D341Med (cell line): ENCODE results near the gene DMWD.
"Not testable (repeated sequence)": the region's sequence is repeated elsewhere in the genome, so short reads cannot be mapped to it uniquely, and the experiment has no call there.

Source experiments
- DNase-seq: peaks from one replicate; pipeline ENCODE4 v3.0.0; 2012; ENCODE audit warnings: low spot score

The DMWD gene

DNA sequence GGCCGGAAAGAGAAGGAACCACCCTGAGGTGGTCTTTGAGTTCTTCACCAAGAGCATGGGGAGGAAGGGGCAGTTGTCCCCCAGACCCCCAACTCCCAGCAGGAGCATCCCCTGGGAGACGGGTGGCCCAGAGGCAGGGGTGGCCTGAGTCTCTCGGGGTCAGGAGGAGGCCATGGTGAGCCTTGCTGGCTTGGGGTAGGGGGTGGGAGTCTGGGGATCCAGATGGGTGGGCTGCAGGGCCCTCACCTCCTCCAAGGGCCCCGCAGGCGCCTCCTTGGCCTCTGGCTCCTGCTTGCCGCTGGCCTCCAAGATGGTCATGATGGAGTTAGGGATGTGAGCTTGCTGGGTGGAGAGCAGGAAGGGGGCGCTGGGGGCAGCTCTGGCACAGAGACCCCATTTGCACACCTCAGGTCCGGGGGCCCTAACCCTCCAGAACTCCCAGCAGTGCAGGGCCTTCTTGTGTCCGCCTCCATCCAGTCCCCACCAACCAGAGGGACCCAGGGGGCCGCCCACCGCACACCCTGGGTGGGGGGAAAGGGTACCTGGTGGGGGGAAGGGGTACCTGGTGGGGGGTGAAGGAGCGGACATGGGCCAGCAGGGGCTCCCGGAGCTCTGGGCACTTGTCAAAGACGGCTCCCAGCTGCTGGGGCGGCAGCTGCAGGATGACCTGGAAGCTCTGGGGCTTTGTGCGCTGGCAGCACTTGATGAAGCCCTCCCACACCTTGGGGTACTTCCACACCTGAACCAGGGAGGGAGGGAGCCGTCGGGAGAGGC is 23.8 kb upstream of the DMWD start:
- DNase-seq: no peak

DNA sequence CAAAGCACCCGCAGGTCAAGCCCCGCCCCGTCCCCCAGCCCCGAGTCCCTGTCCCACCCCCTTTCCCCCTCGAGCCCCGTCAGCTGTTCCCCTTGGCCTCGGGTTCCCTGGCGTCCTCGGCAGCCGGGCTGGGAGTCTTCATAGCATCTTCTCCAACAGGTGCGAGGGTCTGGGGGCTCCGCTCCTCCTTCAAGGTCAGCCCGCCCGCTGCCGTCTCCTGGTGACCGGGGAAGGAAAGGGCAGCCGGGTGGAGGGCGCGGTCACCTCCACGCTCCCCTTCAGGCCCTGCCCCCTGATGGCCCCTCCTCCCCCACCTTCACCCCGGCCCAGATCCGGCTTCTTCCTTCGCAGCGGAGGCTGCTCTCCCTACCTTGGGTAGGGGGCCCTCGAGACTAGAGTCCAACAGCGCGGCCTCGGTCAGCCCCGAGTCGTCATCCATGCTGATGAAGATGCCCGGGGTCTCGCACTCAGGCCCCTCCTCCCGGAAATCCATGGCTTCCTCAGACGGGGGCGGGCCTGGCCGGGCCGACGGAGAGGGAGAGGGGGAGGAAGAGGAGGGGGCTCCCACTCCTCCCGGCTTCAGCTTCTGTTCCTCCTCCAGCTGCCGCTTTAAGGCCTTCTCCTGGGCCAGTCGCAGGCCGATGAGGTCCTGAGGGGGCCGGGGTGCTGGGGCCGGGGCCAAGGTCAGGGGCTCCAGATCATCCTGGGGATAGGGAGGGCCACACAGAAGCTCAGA is 23.0 kb upstream of the DMWD start:
- no peak for DNase-seq

DNA sequence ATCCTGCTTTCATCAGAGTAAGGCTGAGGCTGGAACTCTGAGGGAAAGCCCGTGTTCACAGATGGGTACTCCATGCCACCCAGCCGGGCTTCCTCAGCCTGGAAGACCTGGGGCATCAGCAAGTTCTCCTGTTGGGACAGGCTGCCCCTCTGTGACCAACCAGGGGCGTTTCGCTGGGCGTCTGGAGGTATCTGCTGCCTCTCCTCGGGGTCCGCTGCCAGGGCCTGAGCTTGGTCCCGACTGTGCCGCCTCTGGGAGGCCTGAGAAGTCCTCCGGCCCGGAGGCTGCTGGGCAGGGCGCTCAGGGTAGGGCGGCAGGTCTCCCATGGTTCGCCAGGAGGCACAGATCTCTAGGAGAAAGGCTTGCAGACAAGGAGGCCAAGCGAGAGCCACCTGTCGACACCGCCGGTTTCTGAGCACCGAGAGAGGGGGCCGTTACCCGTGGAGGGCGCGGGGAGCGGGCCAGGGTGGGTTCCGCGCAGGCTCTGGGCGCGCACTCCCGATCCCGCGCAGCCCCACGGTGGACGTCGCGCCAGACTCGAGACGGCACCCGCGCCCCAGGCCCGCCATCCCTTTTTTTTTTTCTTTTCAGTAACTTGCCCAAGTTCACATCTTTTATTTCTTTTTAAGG is 22.3 kb upstream of the DMWD start, which contains the start of gene RSPH6A:
Gene RSPH6A, minus strand, starts transcription at position 458 of the 630 bp plus-strand sequence. Its CDS starts 132 bp downstream, at position 326.
- no peak for DNase-seq

DNA sequence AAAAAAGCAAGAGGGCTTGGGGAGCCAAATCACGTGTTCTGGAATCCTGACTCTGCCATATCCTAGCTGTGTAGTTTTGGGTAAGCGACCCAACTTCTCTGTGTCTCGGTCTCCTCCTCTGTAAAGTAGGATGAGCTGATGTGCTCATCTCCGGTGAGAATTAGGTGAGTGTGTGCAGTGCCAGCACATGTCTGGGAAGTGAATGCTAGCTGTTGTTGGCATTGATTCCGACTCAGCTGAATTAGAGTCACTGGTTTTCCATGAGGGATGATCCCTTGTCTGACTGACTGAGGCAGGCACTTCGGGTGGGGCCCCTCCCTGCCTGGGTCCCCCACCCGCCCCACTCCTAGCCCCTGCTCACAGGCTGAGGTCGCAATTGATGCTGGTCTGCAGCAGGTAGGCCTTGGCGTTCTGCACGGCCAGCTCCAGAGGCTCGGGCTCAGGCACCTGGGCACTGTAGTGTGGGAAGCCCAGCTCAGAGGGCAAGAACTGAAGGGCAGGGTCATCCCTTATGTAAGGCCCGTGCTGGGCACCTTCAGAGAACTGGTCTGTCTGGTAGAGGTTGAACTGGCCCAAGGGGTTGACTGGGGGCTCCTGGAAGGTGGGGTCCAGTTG is 21.6 kb upstream of the DMWD start:
- no peak for DNase-seq

DNA sequence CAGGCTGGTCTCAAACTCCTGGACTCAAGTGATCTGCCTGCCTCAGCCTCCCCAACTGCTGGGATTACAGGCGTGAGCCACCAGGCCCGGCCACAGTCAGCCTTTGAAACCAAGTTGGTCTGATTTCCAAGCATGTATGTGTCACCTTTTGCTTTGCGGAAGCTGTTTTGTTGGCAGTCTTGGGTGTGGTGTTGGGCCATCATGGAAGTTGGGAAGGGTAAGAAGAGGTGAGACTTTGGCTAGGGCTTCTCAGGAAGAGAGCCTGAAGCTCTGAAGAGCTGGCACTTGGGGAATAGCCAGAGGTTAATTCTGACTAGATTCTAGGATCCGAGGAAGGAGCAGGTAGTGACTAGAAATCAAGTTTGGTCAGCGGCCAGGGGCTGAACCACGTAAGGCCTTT is 19.7 kb upstream of the DMWD start:
- no peak for DNase-seq

DNA sequence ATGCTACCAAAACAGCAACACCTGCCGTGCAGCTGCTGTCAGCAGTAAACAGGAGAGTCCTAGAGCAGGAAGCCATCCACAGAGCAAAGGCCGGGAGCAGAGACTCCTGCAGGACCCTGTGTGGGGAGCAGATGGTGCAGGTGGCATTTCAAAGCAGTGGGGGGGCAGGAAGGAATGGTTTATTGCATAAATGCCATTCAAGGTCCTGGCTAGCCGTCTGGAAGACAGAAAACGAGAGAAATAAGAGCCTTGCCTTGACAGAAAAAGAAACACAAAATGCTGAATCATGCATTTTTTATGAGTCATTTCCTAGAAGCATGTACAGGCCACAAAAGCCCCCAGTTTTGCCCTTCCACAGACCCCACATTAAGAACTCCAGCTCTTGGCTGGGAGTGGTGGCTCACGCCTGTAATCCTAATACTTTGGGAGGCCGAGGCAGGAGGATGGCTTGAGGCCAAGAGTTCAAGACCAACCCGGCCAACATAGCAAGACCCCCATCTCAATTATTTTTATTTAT is 17.1 kb upstream of the DMWD start:
- no peak for DNase-seq

DNA sequence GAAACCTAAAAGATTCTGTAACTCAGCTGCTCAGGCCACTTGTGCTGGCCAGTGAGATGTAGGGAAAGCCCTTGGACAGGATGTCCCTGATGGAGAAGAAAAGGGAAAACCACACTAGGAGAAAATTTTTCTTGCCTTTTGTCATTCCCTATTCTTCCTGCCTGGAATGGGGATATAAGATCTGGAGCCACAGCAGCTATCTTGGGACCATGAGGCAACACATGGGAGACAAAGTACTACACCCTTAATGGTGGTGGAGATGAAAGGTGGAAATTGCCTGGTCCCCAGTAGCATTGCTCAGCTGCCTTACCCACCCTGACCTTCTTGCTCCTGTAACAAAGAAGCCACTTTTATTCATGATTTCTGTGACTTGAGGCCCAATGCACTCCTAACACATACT is 13.1 kb upstream of the DMWD start:
- DNase-seq: no peak

DNA sequence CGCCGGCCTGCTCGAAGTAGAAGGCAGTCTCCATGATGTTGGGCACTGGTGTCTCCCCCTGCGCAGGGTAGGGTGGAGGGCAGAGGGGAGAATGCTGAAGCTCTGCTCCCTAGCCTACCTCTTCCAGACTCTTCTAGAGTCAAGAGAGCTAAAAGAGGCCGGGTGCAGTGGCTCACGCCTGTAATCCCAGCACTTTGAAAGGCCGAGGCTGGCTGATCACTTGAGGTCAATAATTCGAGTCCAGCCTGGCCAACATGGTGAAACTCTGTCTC is 12.2 kb upstream of the DMWD start:
- no peak for DNase-seq

DNA sequence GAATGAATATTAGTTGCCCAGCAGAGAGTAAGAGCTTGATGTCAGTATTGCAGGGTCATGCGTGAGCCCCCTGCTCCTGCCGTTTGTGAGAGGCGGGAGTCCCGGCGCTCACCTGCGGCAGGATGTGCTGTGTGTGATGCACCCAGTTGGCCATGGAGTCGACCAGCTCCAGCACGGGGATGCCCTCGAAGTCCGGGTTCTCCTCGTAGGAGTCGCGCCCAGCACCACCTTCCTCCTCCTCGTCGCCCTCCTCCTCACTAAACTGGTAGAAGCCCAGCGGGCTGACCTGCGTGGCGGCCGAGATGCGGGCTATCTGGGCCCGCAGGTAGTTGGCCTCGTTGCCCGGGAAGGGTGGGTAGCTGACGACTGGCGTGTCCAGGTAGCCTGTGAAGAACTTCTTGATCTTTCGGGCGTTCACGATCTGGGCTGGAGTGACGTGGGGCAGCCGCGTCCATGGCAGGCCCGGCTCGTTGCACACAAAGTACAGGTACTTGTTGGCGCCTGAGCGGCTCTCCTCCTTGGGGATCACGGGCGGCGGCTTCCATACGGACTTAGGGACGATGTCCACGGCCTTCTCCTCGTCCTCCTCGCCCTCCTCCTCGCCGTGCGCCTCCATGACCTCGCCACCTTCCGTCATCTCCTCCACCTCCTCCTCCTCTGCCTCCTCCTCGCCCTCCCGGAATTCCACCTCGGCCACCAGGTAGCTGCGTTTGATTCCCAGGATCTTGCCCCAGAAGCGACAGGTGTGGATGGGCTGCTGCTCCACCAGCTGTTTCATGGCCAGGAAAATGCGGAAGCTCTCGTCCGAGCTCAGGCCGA is 11.7 kb upstream of the DMWD start:
- DNase-seq: no peak

DNA sequence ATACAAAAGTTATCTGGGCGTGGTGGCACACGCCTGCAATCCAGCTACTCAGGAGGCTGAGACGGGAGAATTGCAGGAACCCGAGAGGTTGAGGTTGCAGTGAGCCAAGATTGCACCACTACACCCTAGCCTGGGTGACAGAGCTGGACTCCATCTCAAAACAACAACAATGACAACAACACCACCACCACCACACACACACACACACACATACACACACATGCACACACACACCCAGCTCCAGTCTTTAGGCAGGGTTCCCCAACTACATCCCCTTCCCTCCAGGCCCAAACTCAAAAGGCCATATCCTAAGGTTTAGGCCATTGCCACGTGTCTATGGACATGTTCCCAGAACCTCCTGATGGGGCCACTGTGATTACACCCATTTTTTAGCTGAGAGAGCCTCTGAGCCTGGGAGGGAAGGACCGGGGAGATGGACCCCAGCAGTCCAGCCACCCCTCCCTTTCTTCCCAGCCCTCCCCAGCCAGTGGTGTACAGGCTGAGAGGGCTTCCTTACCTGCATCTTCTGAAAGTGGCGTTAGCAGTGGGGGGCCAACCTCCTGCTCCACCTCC is 9.0 kb upstream of the DMWD start:
- DNase-seq: no peak

DNA sequence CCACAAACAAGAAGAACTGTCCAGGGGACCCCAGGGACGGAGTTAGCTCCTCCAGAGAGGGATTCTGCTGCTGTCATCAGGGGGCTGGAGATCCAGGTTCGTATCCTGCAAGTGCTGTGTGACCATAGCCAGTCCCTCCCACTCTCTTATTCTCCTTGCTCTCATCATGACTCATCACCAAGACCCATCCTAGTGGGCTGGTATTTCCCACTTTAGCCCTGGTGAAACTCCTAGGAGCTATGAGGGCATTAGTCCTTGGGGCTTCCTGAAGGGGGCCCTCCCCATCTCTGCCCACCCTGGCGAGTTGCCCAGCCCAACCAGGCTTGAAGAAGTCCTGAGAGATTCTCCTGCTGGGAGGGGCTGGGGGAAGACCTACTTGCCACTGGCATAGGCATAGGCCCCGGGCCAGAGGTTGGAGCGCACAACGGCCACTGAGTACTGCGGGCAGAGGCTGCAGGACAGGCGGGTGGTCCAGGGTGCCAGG is 7.5 kb upstream of the DMWD start:
- DNase-seq: no peak

DNA sequence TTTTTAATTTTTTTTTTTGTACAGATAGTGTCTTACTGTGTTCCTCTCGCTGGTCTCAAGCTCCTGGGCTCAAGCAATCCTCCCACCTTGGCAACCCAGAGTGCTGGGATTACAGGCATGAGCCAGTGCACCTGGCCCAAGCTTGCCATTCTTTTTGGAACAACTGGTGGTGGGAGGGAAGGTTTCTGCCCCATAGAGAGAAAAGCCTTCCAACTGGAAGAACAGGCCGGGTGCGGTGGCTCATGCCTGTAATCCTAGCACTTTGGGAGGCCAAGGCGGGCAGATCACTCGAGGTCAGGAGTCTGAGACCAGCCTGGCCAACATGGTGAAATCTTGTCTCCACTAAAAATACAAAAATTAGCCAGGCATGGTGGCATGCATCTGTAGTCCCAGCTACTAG is 6.9 kb upstream of the DMWD start:
- DNase-seq: not testable (repeated sequence)

DNA sequence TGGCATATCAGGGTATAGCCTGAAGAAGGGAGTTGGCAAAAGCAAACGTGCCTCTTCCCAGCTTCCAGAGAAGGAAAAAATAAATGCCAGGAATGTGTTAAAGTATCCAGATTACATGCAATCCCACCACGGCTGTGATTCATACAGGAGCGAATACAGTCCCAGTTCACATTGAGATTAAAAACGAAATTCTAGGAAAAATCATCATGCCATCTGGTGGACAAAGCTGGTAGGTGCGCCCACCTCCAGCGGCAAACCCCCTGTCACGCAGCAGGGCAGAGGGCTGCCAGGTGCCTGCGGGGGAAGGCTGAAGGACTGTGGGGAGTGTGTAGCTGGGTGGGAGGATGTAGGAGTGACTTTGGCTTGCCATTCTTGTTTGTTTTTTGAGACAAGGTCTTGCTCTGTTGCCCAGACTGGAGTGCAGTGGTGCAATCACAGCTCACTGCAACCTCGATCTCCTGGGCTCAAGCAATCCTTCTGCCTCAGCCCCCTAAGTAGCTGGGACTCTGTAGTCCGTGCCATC is 6.4 kb upstream of the DMWD start:
- DNase-seq: peak; percentile 90

DNA sequence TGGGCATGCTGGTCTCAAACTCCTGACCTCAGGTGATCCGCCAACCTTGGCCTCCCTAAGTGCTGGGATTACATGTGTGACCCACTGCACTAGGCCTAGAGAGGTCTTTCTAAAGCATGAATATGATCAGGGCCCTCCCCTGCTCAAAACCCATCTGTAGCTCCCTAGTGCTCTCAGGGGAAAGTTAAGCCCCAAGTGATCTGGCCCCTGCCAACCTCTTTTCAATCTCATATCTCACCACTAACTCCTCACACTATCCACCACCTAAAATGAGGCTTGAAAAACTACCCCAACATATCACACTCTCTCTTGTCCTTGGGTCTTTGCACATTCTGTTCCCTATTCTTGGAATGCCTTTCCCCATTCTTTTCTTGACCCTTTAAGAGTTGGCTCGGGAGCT is 2.0 kb upstream of the DMWD start:
- DNase-seq: no peak

DNA sequence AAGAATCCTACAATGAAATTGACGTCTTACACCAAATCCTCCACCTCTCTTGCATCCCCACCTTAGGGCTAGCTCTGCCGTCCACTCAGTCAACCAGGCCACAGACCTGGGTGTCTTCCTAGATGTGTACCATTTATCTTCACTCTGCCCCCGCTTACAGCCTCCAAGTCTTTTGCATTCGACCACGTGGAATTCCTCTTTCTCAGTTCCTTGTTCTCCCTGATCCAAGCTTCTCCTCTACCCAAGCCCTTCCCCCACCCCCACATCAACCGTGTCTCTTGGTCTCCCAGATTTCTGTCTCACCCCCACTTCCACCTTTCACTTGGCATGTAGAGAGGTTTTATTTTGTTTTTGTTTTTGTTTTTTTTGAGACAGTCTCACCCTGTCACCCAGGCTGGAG is 1.2 kb upstream of the DMWD start:
- DNase-seq: no peak

DNA sequence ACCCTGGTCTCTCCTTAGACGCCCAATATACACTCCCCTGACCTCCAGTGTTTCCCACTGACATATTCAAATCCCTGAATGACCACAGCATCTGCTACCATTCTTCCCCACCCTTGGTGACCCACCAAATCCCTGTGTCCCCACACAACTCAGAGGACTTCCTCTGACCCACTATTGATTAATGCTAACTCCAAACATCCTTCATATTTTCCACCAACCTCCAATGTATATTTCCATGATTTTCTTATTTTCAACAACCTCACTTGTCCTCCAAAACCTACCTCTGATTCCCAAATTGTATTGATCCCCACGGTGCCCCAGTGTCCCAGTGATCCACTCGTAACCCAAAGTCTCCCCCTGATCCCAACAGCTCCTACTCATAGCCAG is 526 bp upstream of the DMWD start:
- no peak for DNase-seq

DNA sequence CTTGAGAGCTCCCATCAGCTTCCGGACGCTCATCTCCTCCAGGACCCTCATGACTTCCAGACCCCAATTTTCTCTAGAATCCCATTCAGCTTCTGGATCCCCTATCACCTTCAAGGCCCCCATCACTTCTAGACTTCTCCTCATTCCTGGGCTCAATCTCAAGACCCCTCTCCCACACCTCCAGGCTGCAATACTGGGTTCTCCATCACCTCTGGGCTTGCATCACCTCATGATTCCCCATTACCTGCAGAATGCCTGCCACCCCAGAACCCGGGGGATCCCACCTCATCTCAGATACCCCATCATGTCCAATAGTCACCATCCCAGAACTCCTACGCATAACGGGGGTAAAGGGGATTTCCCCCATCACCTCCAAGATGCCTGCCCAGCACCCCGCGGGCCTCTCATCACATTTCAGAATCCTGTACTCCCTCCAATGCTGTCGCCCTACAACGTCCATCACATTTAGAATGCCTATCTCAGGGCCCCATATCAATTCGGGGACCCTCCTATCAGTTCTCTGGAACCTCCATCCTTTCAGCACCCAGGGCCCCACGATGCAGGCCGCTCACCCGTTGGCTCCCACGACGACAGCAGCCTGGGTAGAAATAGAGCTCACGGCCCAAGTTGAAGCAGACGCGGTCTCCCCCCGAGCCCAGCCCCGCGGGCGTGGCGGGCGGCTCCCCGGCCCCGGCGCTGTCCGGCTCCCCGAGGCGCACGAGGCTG is 738 bp downstream of the DMWD start:
- no peak for DNase-seq

DNA sequence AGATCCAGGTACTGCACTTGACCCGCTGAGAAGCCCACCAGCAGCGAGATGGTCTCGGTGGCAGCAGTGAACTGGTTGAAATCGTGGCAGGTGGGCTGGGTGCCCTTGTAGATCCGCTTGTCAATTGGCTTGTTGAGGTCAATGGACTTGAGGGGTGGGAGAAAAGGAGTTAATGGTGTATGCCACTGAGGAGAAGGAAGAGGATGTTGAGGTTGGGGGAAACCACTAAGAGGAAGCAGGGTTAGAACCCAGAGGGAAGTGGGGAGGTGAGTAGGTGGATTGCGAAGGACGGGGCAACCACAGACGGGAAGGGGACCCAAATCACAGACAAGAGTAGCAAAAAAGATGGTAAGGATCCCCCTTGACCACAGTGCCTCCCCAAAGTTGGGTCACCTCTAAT is 1.7 kb downstream of the DMWD start:
- DNase-seq: no peak

DNA sequence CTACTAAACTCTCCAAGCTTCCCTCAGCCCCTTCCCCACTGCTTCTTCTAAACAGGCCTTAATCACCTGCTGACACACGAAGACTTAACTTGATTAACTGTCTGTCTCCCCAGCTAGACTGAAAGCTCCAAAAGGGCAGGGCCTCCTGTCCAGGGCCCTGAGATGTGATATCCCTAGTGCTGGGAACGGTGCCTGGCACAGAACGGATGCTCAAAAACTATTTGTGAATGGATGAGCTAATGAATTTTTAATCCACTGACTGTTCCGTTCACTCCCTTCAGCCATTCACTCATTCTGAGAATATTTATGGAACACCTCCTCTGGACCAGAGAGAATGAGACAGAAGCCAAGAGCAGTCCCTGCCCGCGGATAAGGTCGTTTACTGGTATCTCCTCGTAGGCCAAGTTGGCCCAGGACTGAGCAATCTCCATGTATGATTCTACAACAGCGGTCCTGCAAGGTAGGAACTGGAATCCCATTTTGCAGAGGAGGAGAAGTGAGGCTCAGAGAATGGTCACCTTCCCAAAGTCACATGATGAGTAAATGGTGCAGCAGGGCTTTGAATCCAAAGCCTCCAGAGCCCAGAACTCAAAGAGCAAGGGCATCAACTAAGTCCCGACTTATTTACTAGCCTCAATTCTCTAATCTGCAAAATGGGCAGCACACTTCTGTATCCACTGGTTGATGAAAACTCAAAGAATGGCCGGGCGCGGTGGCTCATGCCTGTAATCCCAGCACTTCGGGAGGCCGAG is 3.4 kb downstream of the DMWD start:
- no peak for DNase-seq

DNA sequence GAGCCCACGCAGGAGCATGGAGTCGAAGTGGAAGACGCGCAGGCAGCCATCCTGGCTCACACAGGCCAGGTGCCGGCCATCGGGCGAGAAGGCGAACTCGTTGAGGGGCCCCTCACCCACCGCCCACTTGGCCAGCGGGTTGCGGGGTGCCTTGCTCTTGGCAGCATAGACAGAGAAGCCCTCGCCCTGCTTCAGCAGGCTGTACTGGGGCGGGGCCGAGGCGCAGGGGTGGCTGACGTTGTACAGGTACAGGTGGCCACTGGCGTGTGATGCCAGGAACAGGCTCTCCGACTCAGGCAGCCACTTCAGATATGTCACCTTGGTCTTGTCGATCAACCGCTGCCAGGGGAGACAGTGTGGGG is 6.1 kb downstream of the DMWD start:
- DNase-seq: no peak
